A549 (cell line): ENCODE results near the gene TRAPPC10.

Experiments
- CHD2 ChIP-seq: fragments of 150-350 bp; IDR thresholded peaks from 2 replicates; pipeline ENCODE4 v1.6.1; 2014; ENCODE audit warnings: low read length; ENCODE audit not compliant: partially characterized antibody
- TF ChIP-seq, protein P1 (sequence below): fragments of 200-600 bp; sonication (generic); IDR thresholded peaks from 2 replicates; pipeline ENCODE4 v1.6.1; 2016; ENCODE audit warnings: antibody characterized with exemption, mild to moderate bottlenecking, moderate library complexity
- TF ChIP-seq, protein P2 (sequence below): fragments of >200 bp; sonication (Bioruptor Twin); formaldehyde crosslinking; IDR thresholded peaks from 3 replicates; pipeline ENCODE4 v1.5.1; 2016

DNA sequence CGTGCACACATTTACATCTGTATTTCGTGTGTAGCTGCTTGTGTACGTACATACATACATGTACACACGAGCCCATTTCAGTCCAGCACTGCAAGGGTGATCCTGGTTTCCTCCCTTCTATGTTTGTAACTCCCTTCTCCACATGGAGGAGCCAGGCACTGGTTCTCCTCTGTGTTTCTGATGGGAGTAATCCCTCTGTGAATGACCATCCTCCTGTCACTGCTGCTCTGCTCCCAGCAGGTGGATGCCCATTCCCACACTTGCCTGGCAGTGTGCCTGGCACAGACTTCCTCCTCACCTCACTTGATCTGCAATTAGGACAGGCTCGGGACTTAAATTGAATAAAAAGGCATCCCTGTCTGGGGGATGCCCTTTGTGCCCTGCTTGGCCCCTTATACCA lies 37.1 kb downstream of the TRAPPC10 start:
- TF ChIP-seq CHD2, result no peak
- TF ChIP-seq, protein P1, sequence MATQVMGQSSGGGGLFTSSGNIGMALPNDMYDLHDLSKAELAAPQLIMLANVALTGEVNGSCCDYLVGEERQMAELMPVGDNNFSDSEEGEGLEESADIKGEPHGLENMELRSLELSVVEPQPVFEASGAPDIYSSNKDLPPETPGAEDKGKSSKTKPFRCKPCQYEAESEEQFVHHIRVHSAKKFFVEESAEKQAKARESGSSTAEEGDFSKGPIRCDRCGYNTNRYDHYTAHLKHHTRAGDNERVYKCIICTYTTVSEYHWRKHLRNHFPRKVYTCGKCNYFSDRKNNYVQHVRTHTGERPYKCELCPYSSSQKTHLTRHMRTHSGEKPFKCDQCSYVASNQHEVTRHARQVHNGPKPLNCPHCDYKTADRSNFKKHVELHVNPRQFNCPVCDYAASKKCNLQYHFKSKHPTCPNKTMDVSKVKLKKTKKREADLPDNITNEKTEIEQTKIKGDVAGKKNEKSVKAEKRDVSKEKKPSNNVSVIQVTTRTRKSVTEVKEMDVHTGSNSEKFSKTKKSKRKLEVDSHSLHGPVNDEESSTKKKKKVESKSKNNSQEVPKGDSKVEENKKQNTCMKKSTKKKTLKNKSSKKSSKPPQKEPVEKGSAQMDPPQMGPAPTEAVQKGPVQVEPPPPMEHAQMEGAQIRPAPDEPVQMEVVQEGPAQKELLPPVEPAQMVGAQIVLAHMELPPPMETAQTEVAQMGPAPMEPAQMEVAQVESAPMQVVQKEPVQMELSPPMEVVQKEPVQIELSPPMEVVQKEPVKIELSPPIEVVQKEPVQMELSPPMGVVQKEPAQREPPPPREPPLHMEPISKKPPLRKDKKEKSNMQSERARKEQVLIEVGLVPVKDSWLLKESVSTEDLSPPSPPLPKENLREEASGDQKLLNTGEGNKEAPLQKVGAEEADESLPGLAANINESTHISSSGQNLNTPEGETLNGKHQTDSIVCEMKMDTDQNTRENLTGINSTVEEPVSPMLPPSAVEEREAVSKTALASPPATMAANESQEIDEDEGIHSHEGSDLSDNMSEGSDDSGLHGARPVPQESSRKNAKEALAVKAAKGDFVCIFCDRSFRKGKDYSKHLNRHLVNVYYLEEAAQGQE, result no peak
- TF ChIP-seq, protein P2, sequence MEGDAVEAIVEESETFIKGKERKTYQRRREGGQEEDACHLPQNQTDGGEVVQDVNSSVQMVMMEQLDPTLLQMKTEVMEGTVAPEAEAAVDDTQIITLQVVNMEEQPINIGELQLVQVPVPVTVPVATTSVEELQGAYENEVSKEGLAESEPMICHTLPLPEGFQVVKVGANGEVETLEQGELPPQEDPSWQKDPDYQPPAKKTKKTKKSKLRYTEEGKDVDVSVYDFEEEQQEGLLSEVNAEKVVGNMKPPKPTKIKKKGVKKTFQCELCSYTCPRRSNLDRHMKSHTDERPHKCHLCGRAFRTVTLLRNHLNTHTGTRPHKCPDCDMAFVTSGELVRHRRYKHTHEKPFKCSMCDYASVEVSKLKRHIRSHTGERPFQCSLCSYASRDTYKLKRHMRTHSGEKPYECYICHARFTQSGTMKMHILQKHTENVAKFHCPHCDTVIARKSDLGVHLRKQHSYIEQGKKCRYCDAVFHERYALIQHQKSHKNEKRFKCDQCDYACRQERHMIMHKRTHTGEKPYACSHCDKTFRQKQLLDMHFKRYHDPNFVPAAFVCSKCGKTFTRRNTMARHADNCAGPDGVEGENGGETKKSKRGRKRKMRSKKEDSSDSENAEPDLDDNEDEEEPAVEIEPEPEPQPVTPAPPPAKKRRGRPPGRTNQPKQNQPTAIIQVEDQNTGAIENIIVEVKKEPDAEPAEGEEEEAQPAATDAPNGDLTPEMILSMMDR, result no peak
